ENCODE measurements around the gene OR2S2. TPM values are rescaled to one million over a fixed set of nuclear protein-coding genes. Genes with fewer than 3 reads are reported as not detected.
A peak's percentile ranks its signal among the peaks of the same experiment; 100 is the strongest.

Gene OR2S2
- total RNA-seq, 1 experiment from 2014 or later = not detected

GRCh38 chr9:35915681-35916294, 42.2 kb downstream of the OR2S2 start:
- peaks cover 12% of the 10 kb centered on the region for H3K4me1 Mint-ChIP-seq
- no peak for TF ChIP-seq FOXJ3 (CRISPR knock-in tag; IDR thresholded peaks at IDR 0.05; ENCODE audit: borderline replicate concordance)
- no peak for TF ChIP-seq TEAD4 (CRISPR knock-in tag; IDR thresholded peaks at IDR 0.05)
- TF ChIP-seq SMAD4 (CRISPR knock-in tag; IDR thresholded peaks at IDR 0.05) = no peak
- no peak for TF ChIP-seq ZNF232 (CRISPR knock-in tag; IDR thresholded peaks at IDR 0.05)
- TF ChIP-seq, protein P1, sequence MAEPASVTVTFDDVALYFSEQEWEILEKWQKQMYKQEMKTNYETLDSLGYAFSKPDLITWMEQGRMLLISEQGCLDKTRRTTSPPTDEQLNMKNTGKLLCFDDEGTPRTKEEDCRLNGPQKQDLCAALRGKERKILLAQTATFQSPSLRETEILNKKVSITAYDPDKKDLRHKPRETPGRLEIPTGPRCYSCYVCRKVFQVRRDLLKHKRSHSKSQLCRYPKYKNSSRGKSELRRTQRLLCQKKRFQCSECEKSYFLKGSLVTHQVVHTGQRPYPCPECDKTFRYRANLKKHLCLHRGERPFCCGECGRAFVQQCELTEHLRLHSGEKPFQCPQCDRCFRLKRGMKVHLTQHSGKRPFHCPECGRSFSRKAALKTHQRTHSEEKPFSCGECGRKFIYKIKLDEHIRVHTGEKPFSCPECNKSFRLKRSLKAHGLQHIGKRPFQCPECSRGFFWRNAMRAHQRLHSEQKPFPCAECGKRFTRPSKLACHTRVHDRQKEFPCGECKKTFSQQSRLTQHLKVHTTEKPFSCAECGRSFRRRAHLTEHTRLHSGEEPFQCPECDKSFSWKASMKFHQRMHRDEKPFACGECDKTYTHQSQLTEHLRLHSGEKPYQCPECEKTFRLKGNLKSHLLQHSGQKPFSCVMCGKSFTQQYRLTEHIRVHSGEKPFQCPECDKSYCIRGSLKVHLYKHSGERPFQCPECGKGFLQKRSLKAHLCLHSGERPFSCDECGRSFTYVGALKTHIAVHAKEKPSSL (CRISPR knock-in tag; conservative IDR thresholded peaks at IDR 0.05) = no peak
- no peak for TF ChIP-seq GABPB1 (CRISPR knock-in tag; IDR thresholded peaks at IDR 0.05)
- no peak for TF ChIP-seq ELF4 (CRISPR knock-in tag; IDR thresholded peaks at IDR 0.05; ENCODE audit: low read depth)
- TF ChIP-seq ZNF512 (CRISPR knock-in tag; IDR thresholded peaks at IDR 0.05; ENCODE audit: borderline replicate concordance) = no peak
- TF ChIP-seq, protein P2, sequence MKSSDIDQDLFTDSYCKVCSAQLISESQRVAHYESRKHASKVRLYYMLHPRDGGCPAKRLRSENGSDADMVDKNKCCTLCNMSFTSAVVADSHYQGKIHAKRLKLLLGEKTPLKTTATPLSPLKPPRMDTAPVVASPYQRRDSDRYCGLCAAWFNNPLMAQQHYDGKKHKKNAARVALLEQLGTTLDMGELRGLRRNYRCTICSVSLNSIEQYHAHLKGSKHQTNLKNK (CRISPR knock-in tag; IDR thresholded peaks at IDR 0.05) = no peak
- no peak for TF ChIP-seq JAZF1 (CRISPR knock-in tag; IDR thresholded peaks at IDR 0.05)
- no peak for TF ChIP-seq FOXK1 (CRISPR knock-in tag; IDR thresholded peaks at IDR 0.05)
- TF ChIP-seq, protein P3, sequence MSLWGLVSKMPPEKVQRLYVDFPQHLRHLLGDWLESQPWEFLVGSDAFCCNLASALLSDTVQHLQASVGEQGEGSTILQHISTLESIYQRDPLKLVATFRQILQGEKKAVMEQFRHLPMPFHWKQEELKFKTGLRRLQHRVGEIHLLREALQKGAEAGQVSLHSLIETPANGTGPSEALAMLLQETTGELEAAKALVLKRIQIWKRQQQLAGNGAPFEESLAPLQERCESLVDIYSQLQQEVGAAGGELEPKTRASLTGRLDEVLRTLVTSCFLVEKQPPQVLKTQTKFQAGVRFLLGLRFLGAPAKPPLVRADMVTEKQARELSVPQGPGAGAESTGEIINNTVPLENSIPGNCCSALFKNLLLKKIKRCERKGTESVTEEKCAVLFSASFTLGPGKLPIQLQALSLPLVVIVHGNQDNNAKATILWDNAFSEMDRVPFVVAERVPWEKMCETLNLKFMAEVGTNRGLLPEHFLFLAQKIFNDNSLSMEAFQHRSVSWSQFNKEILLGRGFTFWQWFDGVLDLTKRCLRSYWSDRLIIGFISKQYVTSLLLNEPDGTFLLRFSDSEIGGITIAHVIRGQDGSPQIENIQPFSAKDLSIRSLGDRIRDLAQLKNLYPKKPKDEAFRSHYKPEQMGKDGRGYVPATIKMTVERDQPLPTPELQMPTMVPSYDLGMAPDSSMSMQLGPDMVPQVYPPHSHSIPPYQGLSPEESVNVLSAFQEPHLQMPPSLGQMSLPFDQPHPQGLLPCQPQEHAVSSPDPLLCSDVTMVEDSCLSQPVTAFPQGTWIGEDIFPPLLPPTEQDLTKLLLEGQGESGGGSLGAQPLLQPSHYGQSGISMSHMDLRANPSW (CRISPR knock-in tag; conservative IDR thresholded peaks at IDR 0.05; ENCODE audit: low read depth) = no peak
- TF ChIP-seq IRF2 (CRISPR knock-in tag; IDR thresholded peaks at IDR 0.05; ENCODE audit: borderline replicate concordance, low read depth) = no peak
- TF ChIP-seq ERG (CRISPR knock-in tag; IDR thresholded peaks at IDR 0.05) = no peak
- no peak for TF ChIP-seq ZNF423 (CRISPR knock-in tag; IDR thresholded peaks at IDR 0.05)
- no peak for TF ChIP-seq CBFB (CRISPR knock-in tag; IDR thresholded peaks at IDR 0.05; ENCODE audit: low read depth)
- TF ChIP-seq MLX (CRISPR knock-in tag; IDR thresholded peaks at IDR 0.05) = no peak
- TF ChIP-seq USF2 (CRISPR knock-in tag; IDR thresholded peaks at IDR 0.05) = no peak
- ChIA-PET POLR2A (no interaction called here), CTCF (interaction anchor here (0.6 to 3.1 kb wide), 6 partner anchors 13 to 107 kb away, joined by 4 to 14 read pairs (median 4); no protein-coding TSS in a partner anchor)
- H3K36me3 Mint-ChIP-seq = no peaks in the 10 kb centered on the region
- no peak overlapping the region for H3K4me3 Mint-ChIP-seq
- H3K27ac Mint-ChIP-seq = no peak overlapping the region
- no peak for DNase-seq (ENCODE audit: low spot score)
- ATAC-seq = peak; percentile 24; the same call in 1 of the 2 replicates
- H3K27me3 Mint-ChIP-seq (ENCODE audit: low read depth) = no peaks in the 10 kb centered on the region
- no peaks in the 10 kb centered on the region for H3K9me3 Mint-ChIP-seq

Data from WTC11 (cell line).